ENCODE data around the gene ATP7A. TPM values are rescaled to one million over a fixed set of nuclear protein-coding genes. Genes with fewer than 3 reads are reported as not detected.

Gene ATP7A
- polyA plus RNA-seq, 2 of the 4 experiments (the other 2 are of a cell fraction) = 6.5 to 12.2 TPM

GRCh38 chrX:77922787-77923186 lies 12.3 kb downstream of the ATP7A start:
- CTCF ChIA-PET = interaction anchor here (0.6 kb wide), 1 partner anchor 487 kb away, joined by 3 read pairs; no protein-coding TSS in a partner anchor
- Histone ChIP-seq H3K9me3 (no peaks in the 10 kb centered on the region), H3K4me3 (no peak overlapping the region), H3K27ac (no peak overlapping the region), H3K4me1 (peaks cover 29% of the 10 kb centered on the region; the same call in 2 of the 3 replicates), H3K4me2 (no peak overlapping the region)
- ATAC-seq = no peak
- DNase-seq (ENCODE audit: low read depth in 1 of 2, low spot score in 1 of 2) = no peak
- TF ChIP-seq MAZ (IDR thresholded peaks at IDR 0.05; ENCODE audit: borderline replicate concordance, low read depth, low read length) (no peak), POLR2AphosphoS2 (conservative IDR thresholded peaks at IDR 0.05; ENCODE audit: low read length) (no peak), POLR2A (IDR thresholded peaks at IDR 0.05; ENCODE audit: low read length) (no peak), HMGXB4 (CRISPR knock-in tag; IDR thresholded peaks at IDR 0.05; ENCODE audit: borderline replicate concordance) (no peak), BHLHE40 (IDR thresholded peaks at IDR 0.05; ENCODE audit: low read depth, low read length) (no peak), RFX5 (IDR thresholded peaks at IDR 0.05) (no peak), MAFK (IDR thresholded peaks at IDR 0.05; ENCODE audit: partially characterized antibody) (no peak)
- peak; percentile 63 for FAIRE-seq
- POLR2A ChIA-PET = no interaction called here

GRCh38 chrX:77924320-77924859 lies 13.9 kb downstream of the ATP7A start:
- Histone ChIP-seq H3K27ac (0 out of 6 replicates have a peak overlapping the region, but pooled peaks of 1 of the 2 experiments have one; percentile 35), H3K4me1 (peaks cover 29% of the 10 kb centered on the region; the same call in 2 of the 3 replicates), H3K4me3 (no peak overlapping the region), H3K9me3 (no peaks in the 10 kb centered on the region), H3K4me2 (peak overlapping the region; percentile 58)
- CTCF ChIA-PET = interaction anchor here (1.6 kb wide), 1 partner anchor 100 kb away, joined by 5 read pairs; no protein-coding TSS in a partner anchor
- TF ChIP-seq CHD2 (IDR thresholded peaks at IDR 0.05; ENCODE audit: low read length, partially characterized antibody) (no peak), MAFK (IDR thresholded peaks at IDR 0.05; ENCODE audit: partially characterized antibody) (no peak), POLR2A (IDR thresholded peaks at IDR 0.05; ENCODE audit: low read length) (no peak), MAZ (IDR thresholded peaks at IDR 0.05; ENCODE audit: borderline replicate concordance, low read depth, low read length) (no peak)
- WGBS (ENCODE audit: missing lambda C conversion rate) = 44% methylated on average over 2 of the region's 8 CpGs
- DNase-seq (ENCODE audit: low read depth in 1 of 2, low spot score in 1 of 2) = no peak
- FAIRE-seq = no peak
- ATAC-seq = no peak
- POLR2A ChIA-PET = no interaction called here

- H3K4me1 ChIP-seq = peaks cover 29% of the 10 kb centered on the region; the same call in 2 of the 3 replicates
- no peak for TF ChIP-seq JUN (IDR thresholded peaks at IDR 0.05)
- TF ChIP-seq NR3C1 (IDR thresholded peaks at IDR 0.05) = no peak
- TF ChIP-seq ELK1 (IDR thresholded peaks at IDR 0.05; ENCODE audit: low read depth, low read length) = no peak
- TF ChIP-seq GATA3 (IDR thresholded peaks at IDR 0.05; ENCODE audit: borderline replicate concordance) = no peak
- TF ChIP-seq CBX2 (IDR thresholded peaks at IDR 0.05; ENCODE audit: borderline replicate concordance, low read depth) = no peak
- TF ChIP-seq ATOH8 (CRISPR knock-in tag; IDR thresholded peaks at IDR 0.05; ENCODE audit: low read depth) = no peak
- no peak for TF ChIP-seq SMC3 (IDR thresholded peaks at IDR 0.05)
- no peak for TF ChIP-seq HDAC2 (IDR thresholded peaks at IDR 0.05)
- TF ChIP-seq ZC3H11A (IDR thresholded peaks at IDR 0.05) = no peak
- TF ChIP-seq PBX3 (IDR thresholded peaks at IDR 0.05) = no peak
- no peak for TF ChIP-seq USF2 (IDR thresholded peaks at IDR 0.05)
- no peak for TF ChIP-seq HES2 (IDR thresholded peaks at IDR 0.05)
- no peak for TF ChIP-seq ESRRA (IDR thresholded peaks at IDR 0.05; ENCODE audit: borderline replicate concordance, low read length)
- no peak for TF ChIP-seq PHF8 (IDR thresholded peaks at IDR 0.05; ENCODE audit: borderline replicate concordance, low read depth)
- no peak for TF ChIP-seq RCOR1 (IDR thresholded peaks at IDR 0.05; ENCODE audit: low read depth, low read length)
- TF ChIP-seq CHD2 (IDR thresholded peaks at IDR 0.05; ENCODE audit: low read length, partially characterized antibody) = no peak
- TF ChIP-seq ZSCAN20 (CRISPR knock-in tag; IDR thresholded peaks at IDR 0.05) = no peak
- TF ChIP-seq TP53 (CRISPR knock-in tag; IDR thresholded peaks at IDR 0.05) = no peak
- TF ChIP-seq MAFK (IDR thresholded peaks at IDR 0.05; ENCODE audit: partially characterized antibody) = no peak
- FAIRE-seq (no peak), ATAC-seq (no peak), DNase-seq (ENCODE audit: low read depth in 1 of 2, low spot score in 1 of 2) (no peak)
- 40% methylated on average over 3 of the region's 3 CpGs for WGBS (ENCODE audit: missing lambda C conversion rate)
- ChIA-PET CTCF (interaction anchor here (1.6 kb wide), 1 partner anchor 14 kb away, joined by 6 read pairs; the partner anchor contains the start of gene ATP7A), POLR2A (no interaction called here)
- H3K4me3 ChIP-seq = no peak overlapping the region
- no peaks in the 10 kb centered on the region for H3K9me3 ChIP-seq
- H3K27ac ChIP-seq = no peak overlapping the region
- peak overlapping the region; percentile 58 for H3K4me2 ChIP-seq
Observed at GRCh38 chrX:77925764-77926163, 15.3 kb downstream of the ATP7A start.
